K562 (cell line): ENCODE measurements around the gene UNC13C. TPM values are rescaled to one million over a fixed set of nuclear protein-coding genes. Genes with fewer than 3 reads are reported as not detected.

Experiments
- BACH1 ChIP-seq: fragments of 200-800 bp; sonication (Bioruptor generic); IDR thresholded peaks from 2 replicates; pipeline ENCODE4 v1.6.1; 2016; ENCODE audit warnings: missing genetic modification characterization, missing compliant biosample characterization
- BHLHE40 ChIP-seq: IDR thresholded peaks from 2 replicates; pipeline ENCODE4 v1.6.1; 2011; ENCODE audit warnings: low read length, improper control_type of control experiment
- KAT8 ChIP-seq: fragments of 450-650 bp; IDR thresholded peaks from 2 replicates; pipeline ENCODE4 v1.6.1; 2016; ENCODE audit warnings: low read depth, mild to moderate bottlenecking
- NR2C1 ChIP-seq, 2 experiments: fragments of 450-650 bp; IDR thresholded peaks; 2 replicates each; pipeline ENCODE4 v1.6.1; 2017; ENCODE audit warnings: mild to moderate bottlenecking in 2 of 2, antibody characterized with exemption in 1 of 2, inconsistent platforms in 1 of 2, missing compliant biosample characterization in 1 of 2, missing genetic modification characterization in 1 of 2
- POLR2AphosphoS5 ChIP-seq: IDR thresholded peaks from 2 replicates; pipeline ENCODE4 v1.6.1; 2011; ENCODE audit warnings: mild to moderate bottlenecking, low read depth, low read length, moderate library complexity; ENCODE audit not compliant: control insufficient read depth, insufficient read depth
- SMARCE1 ChIP-seq: fragments of 450-650 bp; IDR thresholded peaks from 2 replicates; pipeline ENCODE4 v1.7.1; 2016; ENCODE audit warnings: mild to moderate bottlenecking
- ZFX ChIP-seq: sonication (generic); formaldehyde crosslinking; IDR thresholded peaks from 2 replicates; pipeline ENCODE4 v1.8.0; 2022; ENCODE audit warnings: mild to moderate bottlenecking, missing genetic modification reagents, moderate library complexity
- ZNF609 ChIP-seq: sonication (generic); formaldehyde crosslinking; IDR thresholded peaks from 2 replicates; pipeline ENCODE4 v1.8.1; 2023; ENCODE audit warnings: missing genetic modification reagents, mild to moderate bottlenecking, borderline replicate concordance
- polyA plus RNA-seq, 8 experiments: library from polyadenylated mRNA; depleted of rRNA in 4 of 8; stranded (reverse) in 5 of 8; unstranded in 3 of 8; fragments of >200 nt; fragmentation: Nextera tagmentation in 2 of 8; fragmentation: Illumina TruSeq in 1 of 8; extraction: Ambion mirVana in 2 of 8; extraction: Trizol in 1 of 8; gene quantifications; 2 replicates each; pipeline versions ENCODE4 v1.2.1 to v1.2.3, GENCODE V29; 2011 to 2014; ENCODE audit warnings: inconsistent platforms in 1 of 8, missing spikeins in 1 of 8
- total RNA-seq, 7 experiments: library from RNA; depleted of rRNA in 6 of 7; stranded (reverse); fragments of >200 nt in 6 of 7; fragmentation: Illumina TruSeq in 2 of 7; extraction: Trizol in 2 of 7; gene quantifications; 2 replicates each; pipeline versions ENCODE4 v1.2.1 to v1.2.3, GENCODE V29; 2011 to 2021; ENCODE audit warnings: low replicate concordance in 1 of 7

The UNC13C gene
- total and polyA plus RNA-seq, 9 of the 15 experiments (the other 6 are each of a cell fraction or from before 2014, with no cell fraction given): not detected

GRCh38 chr15:54547491-54547890, 569.2 kb downstream of the UNC13C start (continued):
- no peak for TF ChIP-seq ZNF609 (CRISPR knock-in tag)
- TF ChIP-seq KAT8: no peak
- TF ChIP-seq NR2C1 (IDR thresholded peaks at IDR 0.05): no peak
- no peak for TF ChIP-seq NR2C1 (tag; IDR thresholded peaks at IDR 0.05)
- TF ChIP-seq SMARCE1: no peak
- no peak for TF ChIP-seq BHLHE40
- TF ChIP-seq POLR2AphosphoS5: no peak
- TF ChIP-seq BACH1 (tag): no peak
- TF ChIP-seq ZFX: no peak
